OCI-LY7 (cell line): Measurements from ENCODE around the gene ACVR1B.

ENCODE experiments used
- CTCF ChIP-seq: fragments of 200-600 bp; sonication (generic); conservative IDR thresholded peaks from 2 replicates; pipeline ENCODE4 v1.5.1; 2014; ENCODE audit warnings: mild to moderate bottlenecking, antibody characterized with exemption, low read length, moderate library complexity, mixed read lengths
- EZH2phosphoT487 ChIP-seq: fragments of 200-600 bp; sonication (generic); IDR thresholded peaks from 2 replicates; pipeline ENCODE4 v1.6.1; 2018; ENCODE audit warnings: low read depth, borderline replicate concordance, mild to moderate bottlenecking, mixed run types, antibody characterized with exemption, low read length, moderate library complexity, mixed read lengths

- no peak for TF ChIP-seq CTCF
- no peak for TF ChIP-seq EZH2phosphoT487
Observed at GRCh38 chr12:51907083-51907855, 44.2 kb upstream of the ACVR1B start, which contains the start of gene ACVRL1.
